Psoas muscle (tissue), 8 donors: ENCODE measurements around the gene ZNF436. TPM values are rescaled to one million over a fixed set of nuclear protein-coding genes. Genes with fewer than 3 reads are reported as not detected.

Experiments used
- ATAC-seq, 4 donors: fragments of 200-7000 bp; cut with Tn5 transposase; one replicate each; pipeline ENCODE4 v1.9.1; 2020; ENCODE audit warnings: moderate library complexity in 3 of 4, mild to moderate bottlenecking in 2 of 4
- DNase-seq, 2 donors: peaks; one replicate each; pipeline ENCODE4 v3.0.0-alpha.2; 2020
- H3K27ac ChIP-seq: fragments of 200-600 bp; one replicate; pipeline ENCODE4 v1.8.0; 2022
- H3K27me3 ChIP-seq, 3 donors: fragments of 200-600 bp in 1 of 3; one replicate each; pipeline versions ENCODE4 v1.6.1 to v1.8.0; 2013 to 2022; ENCODE audit warnings: low read length in 2 of 3, mild to moderate bottlenecking in 2 of 3, moderate library complexity in 1 of 3; ENCODE audit not compliant: insufficient read depth in 3 of 3
- H3K36me3 ChIP-seq, 2 donors: fragments of 200-600 bp in 1 of 2; one replicate each; pipeline versions ENCODE4 v1.6.1 to v1.8.0; 2013 to 2022; ENCODE audit warnings: low read depth in 1 of 2, mild to moderate bottlenecking in 1 of 2, moderate library complexity in 1 of 2; ENCODE audit not compliant: insufficient read depth in 1 of 2
- H3K4me1 ChIP-seq: fragments of 200-600 bp; one replicate; pipeline ENCODE4 v1.8.0; 2022
- H3K4me3 ChIP-seq: fragments of 200-600 bp; one replicate; pipeline ENCODE4 v1.8.0; 2022; ENCODE audit warnings: mild to moderate bottlenecking
- H3K9me3 ChIP-seq: fragments of 200-600 bp; one replicate; pipeline ENCODE4 v1.8.0; 2022
- CTCF ChIP-seq: fragments of 200-600 bp; IDR thresholded peaks from one replicate; pipeline ENCODE4 v1.8.0; 2022; ENCODE audit warnings: antibody characterized with exemption
- WGBS, 3 donors: extraction: QIAGEN DNeasy Blood & Tissue Kit; methylation state at CpG; one replicate each; pipeline versions ENCODE4 v1.1.6 to v1.1.7; 2013; 5-methylcytosine and 5-hydroxymethylcytosine counted together
- intact Hi-C, 2 donors: fragments of 100-400 bp; cut with DNase I; formaldehyde crosslinking; loops; one replicate each; pipeline versions ENCODE4 v1.11.0 to v1.14.2; 2022
- polyA plus RNA-seq, 3 donors: library from polyadenylated mRNA; stranded (reverse); fragments of 200-250 nt; gene quantifications; one replicate each; pipeline ENCODE4 v1.2.3, GENCODE V29; 2013
- total RNA-seq, 4 donors: library from RNA; stranded (reverse); fragmentation: NEBNext Ultra II Directional in 2 of 4; extraction: Animal tissue kit (Norgen Biotek cat#: 25700) in 2 of 4; gene quantifications; one replicate each; pipeline versions ENCODE4 v1.2.1 to v1.2.4, GENCODE V29; 2021 to 2023
- donor health status: healthy with polysubstance abuse.
- donor health status: DM: no; HTN: no; CAD: no; lungs with moderate emphysema.
- donor health status: Bipolar disorder and iron deficiency.
- donor health status: healthy.
- donor health status: DM: yes; HTN: yes; CAD: no.
- donor health status: DM: no; HTN: no; CAD: no.
- donor health status: DM: no; HTN: no; CAD: no.
- donor health status: DM: yes; HTN: yes; CAD: no.

Gene ZNF436
- total and polyA plus RNA-seq, 7 donors = 2.2 to 11.5 (median 7.2) TPM

GRCh38 chr1:23408797-23409290 lies 39.2 kb upstream of the ZNF436 start:
- H3K36me3 ChIP-seq = peaks cover 4 to 46% of the 10 kb centered on the region in 2 donors
- peaks cover 19% of the 10 kb centered on the region for H3K4me1 ChIP-seq
- H3K4me3 ChIP-seq = no peak overlapping the region
- no peaks in the 10 kb centered on the region for H3K27me3 ChIP-seq
- peak overlapping the region; percentile 61 for H3K27ac ChIP-seq
- WGBS, 3 donors = 29 to 49% (median 41%) methylated on average over 7 of the region's 7 CpGs
- intact Hi-C loops = loop anchor here in 1 of 2 donors (10.0 kb wide), 1 partner anchor 314 kb away; no protein-coding TSS in a partner anchor
- DNase-seq (no peak), ATAC-seq (peak; percentile 26 to 52 (median 41))
- no peak for TF ChIP-seq CTCF
- no peaks in the 10 kb centered on the region for H3K9me3 ChIP-seq

DNA sequence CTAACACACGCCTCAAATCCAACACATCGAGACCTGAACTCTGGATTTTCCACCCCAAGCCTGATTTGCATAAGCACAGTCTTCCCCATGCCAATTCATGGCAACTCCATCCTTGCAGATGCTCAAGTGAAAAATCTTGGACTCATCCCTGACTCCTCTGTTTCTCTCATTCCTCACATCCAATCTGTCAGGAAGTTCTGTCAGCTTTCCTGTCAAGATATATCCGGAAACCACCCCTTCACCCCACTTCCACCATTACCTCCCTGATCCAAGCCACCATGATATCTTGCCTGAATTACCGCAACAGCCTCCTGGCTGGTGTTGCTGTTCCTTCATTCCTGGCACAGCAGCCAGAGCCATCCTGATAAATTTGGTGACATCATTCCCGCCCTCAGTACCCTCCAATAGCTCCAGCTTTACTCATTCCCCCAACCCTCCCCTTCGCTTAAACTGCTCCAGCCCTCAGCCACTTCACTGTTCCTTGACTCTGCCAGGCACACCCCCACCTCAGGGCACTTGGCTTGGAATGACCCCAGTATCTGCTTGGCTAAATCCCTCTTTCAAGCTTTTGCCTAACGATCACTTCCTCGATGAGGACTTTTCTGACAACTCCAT lies 37.5 kb upstream of the ZNF436 start:
- WGBS, 3 donors = 85 to 90% (median 87%) methylated on average over 8 of the region's 8 CpGs
- intact Hi-C loops = loop anchor here in 1 of 2 donors (10.0 kb wide), 1 partner anchor 312 kb away; no protein-coding TSS in a partner anchor
- H3K9me3 ChIP-seq = no peaks in the 10 kb centered on the region
- ATAC-seq = no peak
- peaks cover 4 to 32% of the 10 kb centered on the region in 2 donors for H3K36me3 ChIP-seq
- H3K4me1 ChIP-seq = peaks cover 36% of the 10 kb centered on the region
- no peak for TF ChIP-seq CTCF
- H3K27ac ChIP-seq = no peak overlapping the region
- no peaks in the 10 kb centered on the region for H3K27me3 ChIP-seq
- H3K4me3 ChIP-seq = no peak overlapping the region
- no peak for DNase-seq

GRCh38 chr1:23405946-23406345 lies 36.3 kb upstream of the ZNF436 start:
- H3K9me3 ChIP-seq = no peaks in the 10 kb centered on the region
- no peaks in the 10 kb centered on the region for H3K27me3 ChIP-seq
- DNase-seq = no peak
- TF ChIP-seq CTCF = no peak
- peak overlapping the region; percentile 50 for H3K27ac ChIP-seq
- H3K4me1 ChIP-seq = peaks cover 48% of the 10 kb centered on the region
- 43 to 47% (median 46%) methylated on average over 3 of the region's 3 CpGs for WGBS, 3 donors
- no peak overlapping the region for H3K4me3 ChIP-seq
- peaks cover 4 to 30% of the 10 kb centered on the region in 2 donors for H3K36me3 ChIP-seq
- no peak for ATAC-seq
- intact Hi-C loops = loop anchor here in 1 of 2 donors (2.0 to 10.0 kb wide), 2 partner anchors 61 to 311 kb away; partner anchors contain the start of gene HNRNPR

GRCh38 chr1:23403735-23404486 lies 34.3 kb upstream of the ZNF436 start:
- peak overlapping the region; percentile 75 for H3K27ac ChIP-seq

More at GRCh38 chr1:23403735-23404486, 34.3 kb upstream of the ZNF436 start:
- TF ChIP-seq CTCF = peak; percentile 93
- Histone ChIP-seq H3K36me3 (peaks cover 4 to 10% of the 10 kb centered on the region in 2 donors), H3K27me3 (no peaks in the 10 kb centered on the region), H3K4me3 (no peak overlapping the region), H3K4me1 (peaks cover 54% of the 10 kb centered on the region), H3K9me3 (no peaks in the 10 kb centered on the region)
- WGBS, 3 donors = 6 to 9% (median 9%) methylated on average over 19 of the region's 19 CpGs
- DNase-seq (peak; percentile 84 to 92), ATAC-seq (peak; percentile 77 to 81 (median 80))
- intact Hi-C loops = loop anchor here in 1 of 2 donors (2.0 to 10.0 kb wide), 3 partner anchors 37 to 309 kb away; partner anchors contain the start of genes HNRNPR and ZNF436
